ENCODE results near the gene TMOD2. TPM values are rescaled to one million over a fixed set of nuclear protein-coding genes. Genes with fewer than 3 reads are reported as not detected.

The TMOD2 gene
- 9.2 and 11.0 TPM in 2 replicates for total RNA-seq

DNA sequence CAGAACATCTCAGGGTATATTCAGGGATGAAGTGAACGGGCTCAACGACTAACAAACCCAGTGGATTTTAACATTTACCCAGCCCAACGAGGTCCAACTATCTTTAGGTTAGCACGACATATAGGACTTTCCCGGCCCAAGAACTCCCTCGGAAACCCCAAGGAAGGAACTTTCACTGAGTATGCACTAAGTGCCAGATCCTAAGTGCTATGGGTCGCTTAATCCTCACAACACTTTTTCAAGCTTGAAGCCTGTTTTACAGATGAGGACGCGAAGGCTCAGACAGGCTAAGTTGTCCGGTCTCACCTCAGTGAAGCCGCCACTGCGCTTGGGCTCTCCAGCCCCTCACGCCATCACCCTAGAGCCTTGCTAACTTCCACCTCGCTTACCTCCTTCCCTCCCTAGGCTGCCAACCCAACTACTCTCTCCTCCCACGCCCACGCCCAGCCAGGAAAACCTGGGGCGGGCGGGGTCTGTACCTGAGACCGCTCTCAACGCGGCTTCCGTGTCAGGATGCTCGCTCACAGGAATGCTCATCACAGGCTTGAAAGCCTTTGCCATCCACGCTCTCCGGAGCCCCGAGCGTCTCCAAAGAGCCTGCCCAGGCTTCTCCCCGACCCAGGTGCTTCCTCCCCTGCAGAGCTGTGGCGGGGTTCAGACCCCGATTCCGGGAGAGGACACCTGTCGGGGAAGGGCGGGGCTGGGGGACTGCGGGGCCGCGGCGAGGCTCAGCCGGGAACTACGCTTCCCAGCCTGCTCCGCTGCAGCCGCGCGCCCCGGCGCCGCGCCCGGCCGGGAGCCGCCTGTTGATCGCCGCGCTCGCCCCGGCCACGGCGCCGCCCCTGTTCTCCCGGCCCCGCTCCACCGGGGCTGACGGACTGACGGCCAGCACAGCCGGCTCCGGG, at the start of gene TMOD2:
Gene TMOD2 (plus strand): TSS at position 806 of the 905 bp plus-strand sequence. CDS start 14,845 bp downstream, outside the sequence.

DNA sequence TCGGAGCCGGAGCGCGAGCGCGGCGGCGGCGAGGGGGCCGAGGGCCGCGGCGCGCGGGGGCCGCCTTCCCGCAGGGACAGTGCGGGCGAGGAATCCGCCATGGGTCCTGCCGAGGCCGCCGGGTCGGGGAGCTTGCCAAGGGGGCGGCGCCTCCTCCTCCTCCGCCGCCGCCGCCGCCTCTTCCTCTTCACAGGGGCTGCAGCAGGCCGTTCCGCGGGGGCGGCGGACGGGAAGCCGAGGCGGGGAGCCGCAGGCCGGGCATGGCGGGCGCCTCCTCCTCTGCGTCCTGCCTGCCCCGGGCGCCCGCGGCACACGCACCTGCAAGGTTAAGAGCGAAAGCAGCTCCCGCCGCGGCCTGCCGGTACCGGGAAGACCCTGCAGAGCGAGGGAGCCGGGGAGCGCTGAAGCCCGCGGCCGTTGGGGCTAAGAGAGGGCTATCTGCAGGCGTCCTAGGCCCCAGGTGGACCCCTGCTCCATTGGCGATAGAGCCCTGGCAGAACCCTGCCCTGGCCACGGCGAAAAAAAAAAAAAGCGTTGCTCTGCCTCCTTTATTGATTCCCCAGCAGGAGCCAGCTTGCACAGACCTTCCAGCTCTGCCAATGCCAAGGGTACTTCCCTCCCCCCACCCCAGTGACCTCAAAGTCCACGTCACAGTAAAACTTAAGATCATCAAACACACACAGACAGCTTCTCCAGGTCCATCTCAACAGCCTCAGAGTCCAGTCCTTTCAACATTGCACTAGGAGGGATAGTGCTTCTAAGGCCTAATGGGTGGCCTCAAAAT, 13.7 kb upstream of the TMOD2 start, which contains the start of gene LYSMD2:
Gene LYSMD2 (minus strand): TSS at position 134 of the 784 bp plus-strand sequence. CDS start 33 bp downstream, at position 101.

DNA sequence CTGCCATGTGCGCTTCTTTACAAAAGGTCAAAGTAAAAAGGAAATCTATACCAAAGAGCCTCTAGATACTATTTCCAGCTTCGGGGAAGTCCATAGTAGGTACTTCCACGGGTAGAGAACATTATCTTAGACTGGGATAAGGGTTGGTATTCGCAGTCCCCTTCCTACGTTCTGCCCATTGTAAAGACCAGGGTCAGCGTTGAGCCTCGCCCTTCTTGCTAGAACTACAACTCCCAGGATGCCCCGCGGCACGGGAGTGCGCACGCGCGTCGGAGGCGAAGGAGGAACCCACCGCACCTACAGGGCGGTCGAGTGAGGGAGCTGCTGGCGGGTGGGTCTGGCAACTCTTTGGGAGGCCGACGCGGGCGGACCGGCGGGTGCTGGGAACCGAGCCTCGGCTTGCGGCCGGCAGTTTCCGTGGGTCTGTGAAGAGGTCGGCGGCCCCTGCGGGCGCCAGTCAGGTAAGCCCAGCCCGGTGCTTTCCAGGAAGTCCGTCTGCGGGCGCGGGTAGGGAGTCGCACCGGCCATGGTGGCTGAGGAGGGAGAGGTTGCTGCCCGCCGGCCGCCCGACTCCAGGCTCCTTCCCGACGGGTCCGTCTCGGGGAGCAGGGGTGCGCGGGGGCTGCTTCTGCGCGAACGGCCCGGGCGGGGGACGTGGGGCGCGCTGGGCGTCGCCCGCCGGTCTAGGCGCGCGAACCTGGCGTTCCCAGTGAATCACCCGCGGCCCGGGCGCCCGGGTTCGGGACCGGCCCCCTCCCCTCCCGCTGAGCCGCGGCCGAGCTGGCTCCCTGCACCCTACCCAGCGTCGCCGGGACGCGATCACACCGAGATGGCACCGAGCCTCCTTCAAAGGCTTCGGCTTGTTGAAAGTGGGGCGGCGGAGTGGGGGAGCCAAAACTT, 78.2 kb downstream of the TMOD2 start, which contains the start of gene TMOD3:
Gene TMOD3 (plus strand): TSS at position 278 of the 900 bp plus-strand sequence. CDS start 33,232 bp downstream, outside the sequence.

Small RNA genes within 50 kb of the gene (small RNA-seq; reads per million reads assigned to genes)
- gene AC090971.5: not detected
- not detected for gene RF00017

Other genes starting within 250 kb of the TMOD2 start
- gene DMXL2, start 128.8 kb upstream of the TMOD2 start, total RNA-seq: 25.0 and 29.1 TPM in 2 replicates
- gene SCG3, start 70.1 kb upstream of the TMOD2 start, total RNA-seq: not detected in 2 replicates
- 5.5 and 7.2 TPM in 2 replicates for gene LYSMD2, start 13.9 kb upstream of the TMOD2 start, total RNA-seq
- gene TMOD3, start 78.1 kb downstream of the TMOD2 start, total RNA-seq: 40.4 and 57.5 TPM in 2 replicates
- gene LEO1, start 220.2 kb downstream of the TMOD2 start, total RNA-seq: 20.9 and 26.2 TPM in 2 replicates